Lower lobe of right lung (tissue), 2 donors: ENCODE measurements around the gene CDK17. TPM values are rescaled to one million over a fixed set of nuclear protein-coding genes. Genes with fewer than 3 reads are reported as not detected.
A peak's percentile ranks its signal among the peaks of the same experiment; 100 is the strongest.
"Not testable (repeated sequence)": the region's sequence is repeated elsewhere in the genome, so short reads cannot be mapped to it uniquely, and the experiment has no call there.

Experiments
- ATAC-seq, 2 donors: fragments of 200-7000 bp; cut with Tn5 transposase; one replicate each; pipeline ENCODE4 v1.9.1; 2020 to 2022; ENCODE audit warnings: mild to moderate bottlenecking in 2 of 2, moderate library complexity in 2 of 2
- DNase-seq: peaks from one replicate; pipeline ENCODE4 v3.0.0-alpha.2; 2020
- H3K27ac ChIP-seq: fragments of 200-600 bp; one replicate; pipeline ENCODE4 v1.8.0; 2022
- H3K27me3 ChIP-seq: fragments of 200-600 bp; one replicate; pipeline ENCODE4 v1.8.0; 2022; ENCODE audit warnings: low read depth
- H3K36me3 ChIP-seq: fragments of 200-600 bp; one replicate; pipeline ENCODE4 v1.8.0; 2022; ENCODE audit warnings: mild to moderate bottlenecking
- H3K4me1 ChIP-seq: fragments of 200-600 bp; one replicate; pipeline ENCODE4 v1.8.0; 2022
- H3K4me3 ChIP-seq: fragments of 200-600 bp; one replicate; pipeline ENCODE4 v1.8.0; 2022; ENCODE audit warnings: mild to moderate bottlenecking
- H3K9me3 ChIP-seq: fragments of 200-600 bp; one replicate; pipeline ENCODE4 v1.8.0; 2022
- CTCF ChIP-seq: fragments of 200-600 bp; IDR thresholded peaks from one replicate; pipeline ENCODE4 v1.8.0; 2022; ENCODE audit warnings: antibody characterized with exemption, mild to moderate bottlenecking
- intact Hi-C: fragments of 100-400 bp; cut with DNase I; formaldehyde crosslinking; loops from one replicate; pipeline ENCODE4 v1.11.0; 2022
- total RNA-seq: library from RNA; stranded (reverse); fragmentation: NEBNext Ultra II Directional; extraction: Animal tissue kit (Norgen Biotek cat#: 25700); gene quantifications from one replicate; pipeline ENCODE4 v1.2.1, GENCODE V29; 2021
- donor health status: DM: no; HTN: yes; CAD: no; lungs with severe emphysema.

Gene CDK17
- total RNA-seq, 1 donor from 2014 or later, result 41.7 TPM

- Histone ChIP-seq H3K27me3 (no peaks in the 10 kb centered on the region), H3K27ac (no peak overlapping the region), H3K4me3 (no peak overlapping the region), H3K36me3 (no peaks in the 10 kb centered on the region), H3K4me1 (peaks cover 10% of the 10 kb centered on the region), H3K9me3 (no peaks in the 10 kb centered on the region)
- ATAC-seq (no peak), DNase-seq (no peak)
- intact Hi-C loops, result no loop called here
- TF ChIP-seq CTCF, result no peak
Observed at GRCh38 chr12:96404696-96405095, 4.5 kb upstream of the CDK17 start.

- DNase-seq (no peak), ATAC-seq (no peak)
- no peaks in the 10 kb centered on the region for H3K9me3 ChIP-seq
- H3K27me3 ChIP-seq, result no peaks in the 10 kb centered on the region
- intact Hi-C loops, result no loop called here
- no peak overlapping the region for H3K27ac ChIP-seq
- peaks cover 9% of the 10 kb centered on the region for H3K4me1 ChIP-seq
- TF ChIP-seq CTCF, result no peak
- no peak overlapping the region for H3K4me3 ChIP-seq
- H3K36me3 ChIP-seq, result no peaks in the 10 kb centered on the region
Observed at GRCh38 chr12:96403870-96404269, 3.6 kb upstream of the CDK17 start.

- ATAC-seq, intact Hi-C loops, H3K9me3 ChIP-seq, H3K27me3 ChIP-seq, H3K36me3 ChIP-seq, H3K27ac ChIP-seq, H3K4me3 ChIP-seq, DNase-seq: not testable (repeated sequence)
- peaks cover 19% of the 10 kb centered on the region for H3K4me1 ChIP-seq
Observed at GRCh38 chr12:96402522-96402921, 2.3 kb upstream of the CDK17 start.

GRCh38 chr12:96402061-96402460, 1.8 kb upstream of the CDK17 start:
- H3K4me3 ChIP-seq, result no peak overlapping the region
- ATAC-seq, result no peak
- H3K9me3 ChIP-seq, result no peaks in the 10 kb centered on the region
- TF ChIP-seq CTCF, result no peak
- H3K27me3 ChIP-seq, result no peaks in the 10 kb centered on the region
- peaks cover 24% of the 10 kb centered on the region for H3K4me1 ChIP-seq
- intact Hi-C loops, result no loop called here
- peak overlapping the region; percentile 98 for H3K27ac ChIP-seq
- no peaks in the 10 kb centered on the region for H3K36me3 ChIP-seq
- no peak for DNase-seq

GRCh38 chr12:96401076-96401871, 1.0 kb upstream of the CDK17 start:
- intact Hi-C loops, result no loop called here
- ATAC-seq, result peak; percentile 3 to 13

More at GRCh38 chr12:96401076-96401871, 1.0 kb upstream of the CDK17 start:
- DNase-seq, result no peak
- no peaks in the 10 kb centered on the region for H3K27me3 ChIP-seq
- peaks cover 32% of the 10 kb centered on the region for H3K4me1 ChIP-seq
- peak overlapping the region; percentile 81 for H3K4me3 ChIP-seq
- TF ChIP-seq CTCF, result peak; percentile 35
- H3K27ac ChIP-seq, result peak overlapping the region; percentile 98
- H3K9me3 ChIP-seq, result no peaks in the 10 kb centered on the region
- H3K36me3 ChIP-seq, result no peaks in the 10 kb centered on the region
